HepG2 (cell line): ENCODE measurements around the gene ELN. TPM values are rescaled to one million over a fixed set of nuclear protein-coding genes. Genes with fewer than 3 reads are reported as not detected.

Source experiments
- GMEB1 ChIP-seq: sonication (generic); formaldehyde crosslinking; IDR thresholded peaks from 2 replicates; pipeline ENCODE4 v1.5.1; 2020; ENCODE audit warnings: missing genetic modification reagents, mild to moderate bottlenecking, borderline replicate concordance
- GZF1 ChIP-seq: sonication (generic); formaldehyde crosslinking; IDR thresholded peaks from 2 replicates; pipeline ENCODE4 v1.5.1; 2020; ENCODE audit warnings: mild to moderate bottlenecking, missing genetic modification reagents
- JUND ChIP-seq: sonication (generic); formaldehyde crosslinking; IDR thresholded peaks from 2 replicates; pipeline ENCODE4 v1.8.0; 2022; ENCODE audit warnings: mild to moderate bottlenecking, missing genetic modification reagents
- KLF11 ChIP-seq: IDR thresholded peaks from 2 replicates; pipeline ENCODE4 v1.6.1; 2016; ENCODE audit warnings: missing compliant biosample characterization
- KLF9 ChIP-seq: IDR thresholded peaks from 2 replicates; pipeline ENCODE4 v1.6.1; 2016; ENCODE audit warnings: low read depth
- MED1 ChIP-seq: sonication (generic); formaldehyde crosslinking; IDR thresholded peaks from 2 replicates; pipeline ENCODE4 v1.4.0; 2020; ENCODE audit warnings: missing genetic modification reagents
- MXD3 ChIP-seq: IDR thresholded peaks from 2 replicates; pipeline ENCODE4 v1.6.1; 2016; ENCODE audit warnings: mild to moderate bottlenecking, missing biosample characterization, missing genetic modification reagents
- NFATC3 ChIP-seq: sonication (generic); formaldehyde crosslinking; IDR thresholded peaks from 2 replicates; pipeline ENCODE4 v1.5.1; 2020; ENCODE audit warnings: mild to moderate bottlenecking, missing genetic modification reagents
- NKX3-1 ChIP-seq: sonication (generic); formaldehyde crosslinking; IDR thresholded peaks from 2 replicates; pipeline ENCODE4 v1.5.0; 2020; ENCODE audit warnings: missing genetic modification reagents
- XBP1 ChIP-seq: sonication (generic); formaldehyde crosslinking; IDR thresholded peaks from 2 replicates; pipeline ENCODE4 v1.5.0; 2020; ENCODE audit warnings: missing genetic modification reagents
- ZC3H13 ChIP-seq: sonication (generic); formaldehyde crosslinking; IDR thresholded peaks from 2 replicates; pipeline ENCODE4 v1.8.1; 2023; ENCODE audit warnings: mild to moderate bottlenecking, missing genetic modification reagents, moderate library complexity
- ZC3H4 ChIP-seq: sonication (generic); formaldehyde crosslinking; IDR thresholded peaks from 2 replicates; pipeline ENCODE4 v1.4.0; 2020; ENCODE audit warnings: missing genetic modification reagents, borderline replicate concordance
- ZMYM2 ChIP-seq: sonication (generic); formaldehyde crosslinking; IDR thresholded peaks from 2 replicates; pipeline ENCODE4 v1.8.0; 2022; ENCODE audit warnings: mild to moderate bottlenecking, missing genetic modification reagents
- ZMYM4 ChIP-seq: sonication (generic); formaldehyde crosslinking; IDR thresholded peaks from 2 replicates; pipeline ENCODE4 v1.8.1; 2023; ENCODE audit warnings: mild to moderate bottlenecking, missing genetic modification reagents
- ZNF543 ChIP-seq: sonication (generic); formaldehyde crosslinking; IDR thresholded peaks from 2 replicates; pipeline ENCODE4 v1.4.0; 2020; ENCODE audit warnings: mild to moderate bottlenecking, missing genetic modification reagents
- ZNF564 ChIP-seq: sonication (generic); formaldehyde crosslinking; IDR thresholded peaks from 2 replicates; pipeline ENCODE4 v1.8.1; 2023; ENCODE audit warnings: mild to moderate bottlenecking, missing genetic modification reagents
- ZNF589 ChIP-seq: sonication (generic); formaldehyde crosslinking; conservative IDR thresholded peaks from 2 replicates; pipeline ENCODE4 v1.8.0; 2022; ENCODE audit warnings: mild to moderate bottlenecking, moderate library complexity, missing genetic modification reagents
- ZNF607 ChIP-seq: sonication (generic); formaldehyde crosslinking; IDR thresholded peaks from 2 replicates; pipeline ENCODE4 v1.5.1; 2020; ENCODE audit warnings: missing genetic modification reagents, mild to moderate bottlenecking, borderline replicate concordance
- ZNF629 ChIP-seq: sonication (generic); formaldehyde crosslinking; conservative IDR thresholded peaks from 2 replicates; pipeline ENCODE4 v1.5.0; 2020; ENCODE audit warnings: missing genetic modification reagents
- ZNF75D ChIP-seq: sonication (generic); formaldehyde crosslinking; IDR thresholded peaks from 2 replicates; pipeline ENCODE4 v1.8.1; 2023; ENCODE audit warnings: missing genetic modification reagents, mild to moderate bottlenecking, borderline replicate concordance
- ZSCAN25 ChIP-seq: sonication (generic); formaldehyde crosslinking; IDR thresholded peaks from 2 replicates; pipeline ENCODE4 v1.8.0; 2022; ENCODE audit warnings: mild to moderate bottlenecking, missing genetic modification reagents
- polyA plus RNA-seq, 8 experiments: library from polyadenylated mRNA; depleted of rRNA in 3 of 8; stranded (reverse) in 7 of 8; unstranded in 1 of 8; fragments of >200 nt; fragmentation: Illumina TruSeq in 4 of 8; extraction: Trizol in 4 of 8; gene quantifications; 2 replicates each; pipeline versions ENCODE4 v1.2.1 to v1.2.3, GENCODE V29; 2011 to 2016; ENCODE audit warnings: low read depth in 4 of 8, missing spikeins in 1 of 8, mixed read lengths in 1 of 8; ENCODE audit not compliant: insufficient read depth in 1 of 8
- total RNA-seq, 5 experiments: library from RNA; depleted of rRNA; stranded (reverse); fragments of >200 nt; fragmentation: Illumina TruSeq; extraction: Trizol; gene quantifications; 2 replicates each; pipeline ENCODE4 v1.2.3, GENCODE V29; 2016; ENCODE audit warnings: low read depth in 1 of 5
- TF ChIP-seq, protein P1 (sequence below): sonication (generic); formaldehyde crosslinking; IDR thresholded peaks from 2 replicates; pipeline ENCODE4 v1.4.0; 2020; ENCODE audit warnings: missing genetic modification reagents
- TF ChIP-seq, protein P2 (sequence below): sonication (generic); formaldehyde crosslinking; IDR thresholded peaks from 2 replicates; pipeline ENCODE4 v1.9.0; 2021; ENCODE audit warnings: missing genetic modification reagents, borderline replicate concordance

ELN gene
- total and polyA plus RNA-seq, 2 of the 13 experiments (the other 11 are each of a cell fraction or from before 2014, with no cell fraction given): 0.15 to 0.37 TPM

DNA sequence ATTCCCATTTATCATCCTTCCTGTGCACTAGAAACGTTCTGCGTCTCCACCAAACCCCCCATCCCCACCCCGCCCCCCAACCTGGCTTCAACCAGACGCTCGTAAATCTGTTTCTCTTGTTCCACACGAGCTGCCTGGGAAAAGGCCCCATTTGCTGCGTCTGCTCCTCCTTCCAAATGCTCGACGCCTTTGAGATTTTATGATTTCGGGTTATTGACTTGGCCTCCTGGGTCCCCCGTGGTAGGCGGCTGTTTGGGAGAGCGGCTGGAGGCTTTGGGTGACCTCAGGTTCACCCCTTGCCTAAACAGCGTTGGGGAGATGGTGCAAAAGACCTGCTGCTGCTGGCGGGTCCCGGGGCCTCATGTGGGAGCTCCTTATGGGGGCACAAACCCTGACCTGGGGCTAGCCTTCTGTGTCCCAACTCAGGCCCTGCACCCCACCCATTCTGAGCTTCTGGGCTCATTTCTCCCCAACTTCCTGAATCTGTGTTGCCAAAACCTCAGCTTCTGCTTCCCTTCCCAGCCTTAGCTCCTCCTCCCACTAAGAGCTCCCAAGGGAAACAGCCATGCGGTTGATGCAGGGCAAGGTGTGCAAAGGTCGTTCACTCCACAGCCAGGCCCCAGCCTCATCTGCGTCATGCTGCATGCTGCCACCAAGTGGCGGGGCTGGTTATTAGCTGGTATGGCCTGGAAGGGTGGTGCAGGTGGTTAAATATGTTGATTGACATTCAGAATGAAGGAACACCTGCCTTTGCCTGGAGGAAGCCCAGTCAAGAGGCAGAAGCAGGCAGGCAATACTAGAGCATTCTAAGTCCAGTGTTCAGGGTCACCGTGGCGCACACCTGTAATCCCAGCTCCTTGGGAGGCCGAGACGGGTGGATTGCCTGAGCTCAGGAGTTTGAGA, 49.1 kb upstream of the ELN start (continued):
- TF ChIP-seq, protein P1, sequence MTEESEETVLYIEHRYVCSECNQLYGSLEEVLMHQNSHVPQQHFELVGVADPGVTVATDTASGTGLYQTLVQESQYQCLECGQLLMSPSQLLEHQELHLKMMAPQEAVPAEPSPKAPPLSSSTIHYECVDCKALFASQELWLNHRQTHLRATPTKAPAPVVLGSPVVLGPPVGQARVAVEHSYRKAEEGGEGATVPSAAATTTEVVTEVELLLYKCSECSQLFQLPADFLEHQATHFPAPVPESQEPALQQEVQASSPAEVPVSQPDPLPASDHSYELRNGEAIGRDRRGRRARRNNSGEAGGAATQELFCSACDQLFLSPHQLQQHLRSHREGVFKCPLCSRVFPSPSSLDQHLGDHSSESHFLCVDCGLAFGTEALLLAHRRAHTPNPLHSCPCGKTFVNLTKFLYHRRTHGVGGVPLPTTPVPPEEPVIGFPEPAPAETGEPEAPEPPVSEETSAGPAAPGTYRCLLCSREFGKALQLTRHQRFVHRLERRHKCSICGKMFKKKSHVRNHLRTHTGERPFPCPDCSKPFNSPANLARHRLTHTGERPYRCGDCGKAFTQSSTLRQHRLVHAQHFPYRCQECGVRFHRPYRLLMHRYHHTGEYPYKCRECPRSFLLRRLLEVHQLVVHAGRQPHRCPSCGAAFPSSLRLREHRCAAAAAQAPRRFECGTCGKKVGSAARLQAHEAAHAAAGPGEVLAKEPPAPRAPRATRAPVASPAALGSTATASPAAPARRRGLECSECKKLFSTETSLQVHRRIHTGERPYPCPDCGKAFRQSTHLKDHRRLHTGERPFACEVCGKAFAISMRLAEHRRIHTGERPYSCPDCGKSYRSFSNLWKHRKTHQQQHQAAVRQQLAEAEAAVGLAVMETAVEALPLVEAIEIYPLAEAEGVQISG (CRISPR knock-in tag): peak; percentile 78
- TF ChIP-seq ZMYM4 (CRISPR knock-in tag): peak; percentile 87
- no peak for TF ChIP-seq GMEB1 (CRISPR knock-in tag)
- no peak for TF ChIP-seq ZC3H13 (CRISPR knock-in tag)
- TF ChIP-seq NFATC3 (CRISPR knock-in tag): no peak
- TF ChIP-seq JUND (CRISPR knock-in tag): no peak
- TF ChIP-seq GZF1 (CRISPR knock-in tag): no peak
- TF ChIP-seq MED1 (CRISPR knock-in tag): peak; percentile 72; the same call in 1 of the 2 replicates
- no peak for TF ChIP-seq KLF11
- no peak for TF ChIP-seq XBP1
- TF ChIP-seq MXD3 (CRISPR knock-in tag): 0 out of 2 replicates have a peak, but pooled peaks have one; percentile 34
- no peak for TF ChIP-seq ZSCAN25 (CRISPR knock-in tag)
- TF ChIP-seq KLF9 (CRISPR knock-in tag): no peak
- peak; percentile 40; the same call in 1 of the 2 replicates for TF ChIP-seq ZNF629 (CRISPR knock-in tag)
- TF ChIP-seq ZNF543: no peak
- TF ChIP-seq, protein P2, sequence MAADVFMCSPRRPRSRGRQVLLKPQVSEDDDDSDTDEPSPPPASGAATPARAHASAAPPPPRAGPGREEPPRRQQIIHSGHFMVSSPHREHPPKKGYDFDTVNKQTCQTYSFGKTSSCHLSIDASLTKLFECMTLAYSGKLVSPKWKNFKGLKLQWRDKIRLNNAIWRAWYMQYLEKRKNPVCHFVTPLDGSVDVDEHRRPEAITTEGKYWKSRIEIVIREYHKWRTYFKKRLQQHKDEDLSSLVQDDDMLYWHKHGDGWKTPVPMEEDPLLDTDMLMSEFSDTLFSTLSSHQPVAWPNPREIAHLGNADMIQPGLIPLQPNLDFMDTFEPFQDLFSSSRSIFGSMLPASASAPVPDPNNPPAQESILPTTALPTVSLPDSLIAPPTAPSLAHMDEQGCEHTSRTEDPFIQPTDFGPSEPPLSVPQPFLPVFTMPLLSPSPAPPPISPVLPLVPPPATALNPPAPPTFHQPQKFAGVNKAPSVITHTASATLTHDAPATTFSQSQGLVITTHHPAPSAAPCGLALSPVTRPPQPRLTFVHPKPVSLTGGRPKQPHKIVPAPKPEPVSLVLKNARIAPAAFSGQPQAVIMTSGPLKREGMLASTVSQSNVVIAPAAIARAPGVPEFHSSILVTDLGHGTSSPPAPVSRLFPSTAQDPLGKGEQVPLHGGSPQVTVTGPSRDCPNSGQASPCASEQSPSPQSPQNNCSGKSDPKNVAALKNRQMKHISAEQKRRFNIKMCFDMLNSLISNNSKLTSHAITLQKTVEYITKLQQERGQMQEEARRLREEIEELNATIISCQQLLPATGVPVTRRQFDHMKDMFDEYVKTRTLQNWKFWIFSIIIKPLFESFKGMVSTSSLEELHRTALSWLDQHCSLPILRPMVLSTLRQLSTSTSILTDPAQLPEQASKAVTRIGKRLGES (CRISPR knock-in tag): no peak
- no peak for TF ChIP-seq ZNF607 (CRISPR knock-in tag)
- no peak for TF ChIP-seq ZNF589
- no peak for TF ChIP-seq ZMYM2 (CRISPR knock-in tag)
- TF ChIP-seq NKX3-1 (CRISPR knock-in tag): no peak
- TF ChIP-seq ZNF564: no peak
- no peak for TF ChIP-seq ZNF75D
- TF ChIP-seq ZC3H4 (CRISPR knock-in tag): no peak
